Measurements from ENCODE around the gene MAPRE3.

GRCh38 chr2:27067385-27067784 is 96.9 kb downstream of the MAPRE3 start:
- TF ChIP-seq, protein P1, sequence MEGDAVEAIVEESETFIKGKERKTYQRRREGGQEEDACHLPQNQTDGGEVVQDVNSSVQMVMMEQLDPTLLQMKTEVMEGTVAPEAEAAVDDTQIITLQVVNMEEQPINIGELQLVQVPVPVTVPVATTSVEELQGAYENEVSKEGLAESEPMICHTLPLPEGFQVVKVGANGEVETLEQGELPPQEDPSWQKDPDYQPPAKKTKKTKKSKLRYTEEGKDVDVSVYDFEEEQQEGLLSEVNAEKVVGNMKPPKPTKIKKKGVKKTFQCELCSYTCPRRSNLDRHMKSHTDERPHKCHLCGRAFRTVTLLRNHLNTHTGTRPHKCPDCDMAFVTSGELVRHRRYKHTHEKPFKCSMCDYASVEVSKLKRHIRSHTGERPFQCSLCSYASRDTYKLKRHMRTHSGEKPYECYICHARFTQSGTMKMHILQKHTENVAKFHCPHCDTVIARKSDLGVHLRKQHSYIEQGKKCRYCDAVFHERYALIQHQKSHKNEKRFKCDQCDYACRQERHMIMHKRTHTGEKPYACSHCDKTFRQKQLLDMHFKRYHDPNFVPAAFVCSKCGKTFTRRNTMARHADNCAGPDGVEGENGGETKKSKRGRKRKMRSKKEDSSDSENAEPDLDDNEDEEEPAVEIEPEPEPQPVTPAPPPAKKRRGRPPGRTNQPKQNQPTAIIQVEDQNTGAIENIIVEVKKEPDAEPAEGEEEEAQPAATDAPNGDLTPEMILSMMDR (IDR thresholded peaks at IDR 0.05), result no peak
- TF ChIP-seq PRRX2 (CRISPR knock-in tag; IDR thresholded peaks at IDR 0.05), result no peak
- TF ChIP-seq, protein P2, sequence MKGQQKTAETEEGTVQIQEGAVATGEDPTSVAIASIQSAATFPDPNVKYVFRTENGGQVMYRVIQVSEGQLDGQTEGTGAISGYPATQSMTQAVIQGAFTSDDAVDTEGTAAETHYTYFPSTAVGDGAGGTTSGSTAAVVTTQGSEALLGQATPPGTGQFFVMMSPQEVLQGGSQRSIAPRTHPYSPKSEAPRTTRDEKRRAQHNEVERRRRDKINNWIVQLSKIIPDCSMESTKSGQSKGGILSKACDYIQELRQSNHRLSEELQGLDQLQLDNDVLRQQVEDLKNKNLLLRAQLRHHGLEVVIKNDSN (CRISPR knock-in tag; IDR thresholded peaks at IDR 0.05), result no peak
- no peak for TF ChIP-seq ZNF396 (CRISPR knock-in tag; IDR thresholded peaks at IDR 0.05; ENCODE audit: borderline replicate concordance)
- no peak for TF ChIP-seq CBFB (CRISPR knock-in tag; IDR thresholded peaks at IDR 0.05; ENCODE audit: low read depth)
- no peak for TF ChIP-seq MXD4 (CRISPR knock-in tag; IDR thresholded peaks at IDR 0.05; ENCODE audit: borderline replicate concordance)
- TF ChIP-seq SP1 (CRISPR knock-in tag; conservative IDR thresholded peaks at IDR 0.05), result no peak
- TF ChIP-seq MAX (CRISPR knock-in tag; IDR thresholded peaks at IDR 0.05), result no peak

All from WTC11 (cell line).